ENCODE results near the gene MEGF8. TPM values are rescaled to one million over a fixed set of nuclear protein-coding genes. Genes with fewer than 3 reads are reported as not detected.

The MEGF8 gene
- total RNA-seq, 1 donor from 2014 or later, result 16.4 TPM

DNA sequence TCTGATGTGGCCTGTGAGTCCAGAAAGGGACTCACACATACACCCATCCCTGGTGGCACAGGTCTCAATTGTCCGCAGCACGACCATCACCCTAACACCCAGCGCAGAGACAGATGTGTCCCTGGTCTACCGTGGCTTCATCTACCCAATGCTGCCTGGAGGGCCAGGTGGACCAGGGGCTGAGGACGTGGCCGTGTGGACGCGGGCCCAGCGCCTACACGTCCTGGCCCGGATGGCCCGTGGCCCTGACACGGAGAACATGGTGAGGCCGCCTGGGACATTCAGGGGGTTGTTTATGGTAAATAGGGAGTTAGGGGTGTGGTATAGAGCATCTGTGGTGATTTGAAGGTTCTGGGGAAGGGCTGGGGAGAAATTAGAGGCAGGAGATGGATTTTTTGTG is 22.8 kb downstream of the MEGF8 start:
- Histone ChIP-seq H3K27me3 (ENCODE audit: low read depth) (no peaks in the 10 kb centered on the region), H3K4me1 (no peaks in the 10 kb centered on the region), H3K9me3 (no peaks in the 10 kb centered on the region), H3K4me3 (no peak overlapping the region), H3K27ac (no peak overlapping the region), H3K36me3 (peaks cover 34% of the 10 kb centered on the region)
- TF ChIP-seq, protein P1, sequence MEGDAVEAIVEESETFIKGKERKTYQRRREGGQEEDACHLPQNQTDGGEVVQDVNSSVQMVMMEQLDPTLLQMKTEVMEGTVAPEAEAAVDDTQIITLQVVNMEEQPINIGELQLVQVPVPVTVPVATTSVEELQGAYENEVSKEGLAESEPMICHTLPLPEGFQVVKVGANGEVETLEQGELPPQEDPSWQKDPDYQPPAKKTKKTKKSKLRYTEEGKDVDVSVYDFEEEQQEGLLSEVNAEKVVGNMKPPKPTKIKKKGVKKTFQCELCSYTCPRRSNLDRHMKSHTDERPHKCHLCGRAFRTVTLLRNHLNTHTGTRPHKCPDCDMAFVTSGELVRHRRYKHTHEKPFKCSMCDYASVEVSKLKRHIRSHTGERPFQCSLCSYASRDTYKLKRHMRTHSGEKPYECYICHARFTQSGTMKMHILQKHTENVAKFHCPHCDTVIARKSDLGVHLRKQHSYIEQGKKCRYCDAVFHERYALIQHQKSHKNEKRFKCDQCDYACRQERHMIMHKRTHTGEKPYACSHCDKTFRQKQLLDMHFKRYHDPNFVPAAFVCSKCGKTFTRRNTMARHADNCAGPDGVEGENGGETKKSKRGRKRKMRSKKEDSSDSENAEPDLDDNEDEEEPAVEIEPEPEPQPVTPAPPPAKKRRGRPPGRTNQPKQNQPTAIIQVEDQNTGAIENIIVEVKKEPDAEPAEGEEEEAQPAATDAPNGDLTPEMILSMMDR (IDR thresholded peaks at IDR 0.05), result no peak
- ATAC-seq, result no peak
- intact Hi-C loops (cut with DNase I), result no loop called here
- DNase-seq, result no peak

DNA sequence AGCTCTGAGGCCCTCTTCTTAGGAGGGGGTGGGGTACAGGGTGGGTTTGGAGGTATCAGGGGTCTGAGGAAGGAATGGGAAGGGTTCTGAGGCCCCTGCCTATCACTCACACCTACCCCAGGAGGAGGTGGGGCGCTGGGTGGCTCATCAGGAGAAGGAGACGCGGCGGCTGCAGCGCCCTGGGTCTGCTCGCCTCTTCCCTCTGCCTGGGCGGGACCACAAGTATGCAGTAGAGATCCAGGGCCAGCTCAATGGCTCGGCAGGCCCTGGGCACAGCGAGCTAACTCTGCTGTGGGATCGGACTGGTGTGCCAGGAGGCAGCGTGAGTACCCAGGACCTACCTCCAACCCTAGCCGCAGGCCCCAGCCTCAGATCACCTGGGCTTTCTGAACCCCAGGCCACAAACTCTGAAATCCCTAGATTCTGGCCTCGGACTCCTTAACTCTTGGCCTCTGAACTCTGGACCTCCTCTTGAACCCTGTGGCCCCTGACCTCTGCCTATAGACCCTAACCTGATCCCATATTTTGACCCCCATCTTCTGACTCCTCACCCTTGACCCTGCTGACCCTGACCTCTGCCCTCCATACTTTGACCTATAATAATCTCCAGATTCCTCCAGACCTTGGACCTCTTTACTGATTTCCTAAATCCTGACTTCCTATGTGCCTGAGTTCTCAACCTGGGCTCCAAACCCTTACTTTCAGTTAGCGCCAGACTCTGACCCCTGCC is 24.1 kb downstream of the MEGF8 start:
- TF ChIP-seq, protein P1 (IDR thresholded peaks at IDR 0.05), result no peak
- peaks cover 37% of the 10 kb centered on the region for H3K36me3 ChIP-seq
- intact Hi-C loops (cut with DNase I), result no loop called here
- no peaks in the 10 kb centered on the region for H3K27me3 ChIP-seq (ENCODE audit: low read depth)
- no peak overlapping the region for H3K4me3 ChIP-seq
- ATAC-seq (no peak), DNase-seq (no peak)
- H3K4me1 ChIP-seq, result no peaks in the 10 kb centered on the region
- no peak overlapping the region for H3K27ac ChIP-seq
- H3K9me3 ChIP-seq, result no peaks in the 10 kb centered on the region

DNA sequence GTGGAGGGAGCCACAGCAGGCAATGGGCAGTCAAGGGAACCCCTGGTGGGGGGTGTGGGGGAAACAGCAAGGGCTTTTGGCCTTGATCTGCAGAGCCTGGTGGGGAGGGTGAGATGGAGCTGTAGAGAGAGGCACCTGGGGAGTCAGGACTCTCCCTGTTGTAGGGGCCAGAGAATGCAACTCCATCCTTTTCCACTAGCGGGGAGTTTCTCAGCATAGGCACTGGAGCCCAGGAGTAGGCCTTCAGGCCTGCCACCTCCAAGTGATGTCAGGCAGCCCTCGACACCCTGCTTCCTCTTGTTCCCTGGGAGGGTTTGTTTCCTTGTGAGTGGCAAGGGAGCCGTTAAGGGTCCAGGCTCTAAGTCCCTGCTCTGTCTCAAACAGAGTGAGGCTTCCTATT is 25.0 kb downstream of the MEGF8 start:
- DNase-seq (no peak), ATAC-seq (no peak)
- TF ChIP-seq, protein P1 (IDR thresholded peaks at IDR 0.05), result no peak
- H3K36me3 ChIP-seq, result peaks cover 39% of the 10 kb centered on the region
- no peaks in the 10 kb centered on the region for H3K27me3 ChIP-seq (ENCODE audit: low read depth)
- intact Hi-C loops (cut with DNase I), result no loop called here
- no peak overlapping the region for H3K27ac ChIP-seq
- no peaks in the 10 kb centered on the region for H3K4me1 ChIP-seq
- no peaks in the 10 kb centered on the region for H3K9me3 ChIP-seq
- H3K4me3 ChIP-seq, result no peak overlapping the region

DNA sequence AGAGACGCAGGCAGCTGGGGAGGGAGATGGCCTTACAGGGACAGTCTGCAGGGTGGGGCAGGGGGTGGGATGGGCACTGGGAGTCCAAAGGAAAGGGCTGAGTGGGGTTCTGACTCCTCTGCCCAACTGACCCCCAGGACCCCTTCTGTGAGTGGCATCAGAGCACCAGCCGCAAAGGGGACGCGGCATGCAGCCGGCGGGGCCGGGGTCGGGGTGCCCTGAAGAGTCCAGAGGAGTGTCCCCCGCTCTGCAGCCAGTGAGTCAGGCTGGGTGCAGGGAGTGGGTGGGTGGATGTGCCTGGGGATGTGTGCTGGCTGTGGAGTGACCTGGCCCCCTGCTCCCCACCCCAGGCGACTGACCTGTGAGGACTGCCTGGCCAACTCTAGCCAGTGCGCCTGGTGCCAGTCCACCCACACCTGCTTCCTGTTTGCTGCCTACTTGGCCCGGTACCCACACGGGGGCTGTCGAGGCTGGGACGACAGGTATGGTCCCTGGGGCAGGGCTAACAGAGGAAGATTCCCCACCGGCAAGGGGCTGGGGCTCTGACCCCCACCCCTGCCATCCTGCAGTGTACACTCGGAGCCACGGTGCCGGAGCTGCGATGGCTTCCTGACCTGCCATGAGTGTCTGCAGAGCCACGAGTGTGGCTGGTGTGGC is 25.8 kb downstream of the MEGF8 start:
- TF ChIP-seq, protein P1 (IDR thresholded peaks at IDR 0.05), result no peak
- no peaks in the 10 kb centered on the region for H3K9me3 ChIP-seq
- ATAC-seq (no peak), DNase-seq (no peak)
- no peaks in the 10 kb centered on the region for H3K27me3 ChIP-seq (ENCODE audit: low read depth)
- H3K27ac ChIP-seq, result no peak overlapping the region
- intact Hi-C loops (cut with DNase I), result no loop called here
- no peak overlapping the region for H3K4me3 ChIP-seq
- no peaks in the 10 kb centered on the region for H3K4me1 ChIP-seq
- peaks cover 45% of the 10 kb centered on the region for H3K36me3 ChIP-seq

DNA sequence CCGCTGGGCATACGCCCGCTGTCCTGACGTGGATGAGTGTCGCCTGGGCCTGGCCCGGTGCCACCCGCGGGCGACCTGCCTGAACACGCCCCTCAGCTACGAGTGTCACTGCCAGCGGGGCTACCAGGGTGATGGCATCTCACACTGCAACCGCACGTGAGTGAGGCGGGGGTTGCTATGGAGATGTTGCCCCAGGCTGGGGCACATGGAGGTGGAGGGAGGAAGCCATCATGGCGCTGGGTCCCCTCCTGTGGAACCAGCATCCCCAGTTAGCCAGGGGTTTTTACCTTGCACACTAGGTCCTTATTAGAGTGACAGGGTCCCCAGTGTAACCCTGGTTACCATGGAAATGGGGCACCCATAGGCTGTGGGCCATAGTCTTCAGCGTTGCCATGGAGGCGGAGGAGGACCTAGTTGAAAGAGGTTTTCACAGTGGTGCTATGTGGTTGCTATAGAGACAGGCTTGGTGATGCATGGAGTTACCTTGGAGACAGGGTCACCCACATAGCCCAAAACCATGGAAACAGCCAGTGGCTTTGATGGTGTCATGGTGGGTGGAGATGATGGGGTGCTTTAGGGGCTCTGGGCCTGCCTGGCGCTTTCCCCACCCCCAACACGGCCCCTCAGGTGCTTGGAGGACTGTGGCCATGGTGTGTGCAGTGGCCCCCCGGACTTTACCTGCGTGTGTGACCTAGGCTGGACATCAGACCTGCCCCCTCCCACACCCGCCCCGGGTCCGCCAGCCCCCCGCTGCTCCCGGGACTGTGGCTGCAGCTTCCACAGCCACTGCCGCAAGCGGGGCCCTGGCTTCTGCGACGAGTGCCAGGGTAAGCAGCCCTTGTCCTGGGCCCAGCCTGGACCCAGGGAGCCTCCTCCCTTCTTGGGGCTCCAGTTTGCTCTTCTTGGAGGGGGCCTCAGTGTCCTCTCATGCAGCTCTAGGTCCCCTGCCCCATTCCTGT is 27.1 kb downstream of the MEGF8 start:
- no peak for ATAC-seq
- TF ChIP-seq, protein P1 (IDR thresholded peaks at IDR 0.05), result no peak
- no peak for DNase-seq
- H3K9me3 ChIP-seq, result no peaks in the 10 kb centered on the region
- peaks cover 53% of the 10 kb centered on the region for H3K36me3 ChIP-seq
- no peak overlapping the region for H3K27ac ChIP-seq
- no peak overlapping the region for H3K4me3 ChIP-seq
- intact Hi-C loops (cut with DNase I), result no loop called here
- H3K27me3 ChIP-seq (ENCODE audit: low read depth), result no peaks in the 10 kb centered on the region
- no peaks in the 10 kb centered on the region for H3K4me1 ChIP-seq
